PFSK-1 (cell line): ENCODE data around the gene WIPF3.

Experiments
- FOXP2 ChIP-seq: optimal IDR thresholded peaks from 2 replicates; pipeline ENCODE3; 2011; ENCODE audit warnings: borderline replicate concordance, control low read depth, inconsistent platforms; ENCODE audit not compliant: insufficient read depth; ENCODE audit errors: extremely low read length, extremely low read depth
- POLR2AphosphoS5 ChIP-seq: IDR thresholded peaks from 2 replicates; pipeline ENCODE4 v1.6.1; 2012; ENCODE audit warnings: low read depth, mild to moderate bottlenecking, control low read depth, low read length, moderate library complexity
- REST ChIP-seq, 2 experiments: IDR thresholded peaks; 2 replicates each; pipeline versions ENCODE4 v1.6.1 to v1.8.0; 2011 to 2012; ENCODE audit warnings: low read depth in 2 of 2, low read length in 2 of 2, control low read depth in 1 of 2, inconsistent platforms in 1 of 2, mild to moderate bottlenecking in 1 of 2, moderate library complexity in 1 of 2; ENCODE audit not compliant: insufficient read depth in 1 of 2
- SIN3A ChIP-seq: IDR thresholded peaks from 2 replicates; pipeline ENCODE4 v1.6.1; 2012; ENCODE audit warnings: mild to moderate bottlenecking, low read length, moderate library complexity, borderline replicate concordance; ENCODE audit not compliant: insufficient read depth
- TAF1 ChIP-seq: IDR thresholded peaks from 2 replicates; pipeline ENCODE4 v1.6.1; 2012; ENCODE audit warnings: low read length, control low read depth, borderline replicate concordance; ENCODE audit not compliant: insufficient read depth

WIPF3 gene

GRCh38 chr7:29875741-29876140 is 69.4 kb downstream of the WIPF3 start:
- TF ChIP-seq SIN3A, result no peak
- TF ChIP-seq FOXP2, result no peak
- TF ChIP-seq POLR2AphosphoS5, result no peak
- no peak for TF ChIP-seq REST (IDR thresholded peaks at IDR 0.05; ENCODE audit: insufficient read depth in 1 of 2, low read depth in 2 of 2, low read length in 2 of 2)
- no peak for TF ChIP-seq TAF1

- TF ChIP-seq TAF1, result no peak
- no peak for TF ChIP-seq REST (IDR thresholded peaks at IDR 0.05; ENCODE audit: insufficient read depth in 1 of 2, low read depth in 2 of 2, low read length in 2 of 2)
- TF ChIP-seq POLR2AphosphoS5, result no peak
- TF ChIP-seq FOXP2, result no peak
- TF ChIP-seq SIN3A, result no peak
Measured at GRCh38 chr7:29877196-29877595, 70.9 kb downstream of the WIPF3 start.

GRCh38 chr7:29878081-29878688 is 71.9 kb downstream of the WIPF3 start:
- TF ChIP-seq TAF1 (no peak), SIN3A (no peak), REST (IDR thresholded peaks at IDR 0.05; ENCODE audit: insufficient read depth in 1 of 2, low read depth in 2 of 2, low read length in 2 of 2) (no peak)

- no peak for TF ChIP-seq REST (IDR thresholded peaks at IDR 0.05; ENCODE audit: insufficient read depth in 1 of 2, low read depth in 2 of 2, low read length in 2 of 2)
- TF ChIP-seq POLR2AphosphoS5, result no peak
- TF ChIP-seq TAF1, result no peak
- TF ChIP-seq FOXP2, result no peak
- no peak for TF ChIP-seq SIN3A
Measured at GRCh38 chr7:29879609-29880008, 73.3 kb downstream of the WIPF3 start.

- no peak for TF ChIP-seq TAF1
- no peak for TF ChIP-seq FOXP2
- TF ChIP-seq SIN3A, result no peak
- TF ChIP-seq REST (IDR thresholded peaks at IDR 0.05; ENCODE audit: insufficient read depth in 1 of 2, low read depth in 2 of 2, low read length in 2 of 2), result no peak
- no peak for TF ChIP-seq POLR2AphosphoS5
Measured at GRCh38 chr7:29881724-29882123, 75.4 kb downstream of the WIPF3 start.
